ENCODE data around the gene PRICKLE1.

PRICKLE1 gene

GRCh38 chr12:42462486-42462885, 127.1 kb downstream of the PRICKLE1 start:
- Histone ChIP-seq H3K36me3 (ENCODE audit: control insufficient read depth, insufficient read depth, low read length) (peaks cover 13% of the 10 kb centered on the region; the same call in 1 of the 2 replicates), H3K9me3 (ENCODE audit: control insufficient read depth, insufficient read depth, low read length) (no peaks in the 10 kb centered on the region), H3K4me1 (ENCODE audit: control insufficient read depth, insufficient read depth, low read length) (0 out of 2 replicates have a peak, but pooled peaks cover 2% of the 10 kb centered on the region), H3K27ac (ENCODE audit: low read length) (no peak overlapping the region), H3K4me3 (ENCODE audit: low read length) (no peak overlapping the region), H3K27me3 (ENCODE audit: control insufficient read depth, insufficient read depth, low read length) (no peaks in the 10 kb centered on the region)
- DNase-seq (ENCODE audit: low read depth, low spot score): no peak
- no CpG with 5 or more reads among the region's 3 CpGs for WGBS (ENCODE audit: insufficient coverage, insufficient read length)

- no peak overlapping the region for H3K27ac ChIP-seq (ENCODE audit: low read length)
- H3K9me3 ChIP-seq (ENCODE audit: control insufficient read depth, insufficient read depth, low read length): no peaks in the 10 kb centered on the region
- 0 out of 2 replicates have a peak, but pooled peaks cover 2% of the 10 kb centered on the region for H3K4me1 ChIP-seq (ENCODE audit: control insufficient read depth, insufficient read depth, low read length)
- no peak overlapping the region for H3K4me3 ChIP-seq (ENCODE audit: low read length)
- WGBS (ENCODE audit: insufficient coverage, insufficient read length): no CpG with 5 or more reads among the region's 12 CpGs
- DNase-seq (ENCODE audit: low read depth, low spot score): no peak
- no peaks in the 10 kb centered on the region for H3K27me3 ChIP-seq (ENCODE audit: control insufficient read depth, insufficient read depth, low read length)
- H3K36me3 ChIP-seq (ENCODE audit: control insufficient read depth, insufficient read depth, low read length): peaks cover 4% of the 10 kb centered on the region; the same call in 1 of the 2 replicates
Observed at GRCh38 chr12:42459336-42459847, 130.2 kb downstream of the PRICKLE1 start.

- 0 out of 2 replicates have a peak, but pooled peaks cover 2% of the 10 kb centered on the region for H3K4me1 ChIP-seq (ENCODE audit: control insufficient read depth, insufficient read depth, low read length)
- DNase-seq (ENCODE audit: low read depth, low spot score): no peak
- no peak overlapping the region for H3K4me3 ChIP-seq (ENCODE audit: low read length)
- no peaks in the 10 kb centered on the region for H3K9me3 ChIP-seq (ENCODE audit: control insufficient read depth, insufficient read depth, low read length)
- no peaks in the 10 kb centered on the region for H3K36me3 ChIP-seq (ENCODE audit: control insufficient read depth, insufficient read depth, low read length)
- no CpG with 5 or more reads among the region's 2 CpGs for WGBS (ENCODE audit: insufficient coverage, insufficient read length)
- H3K27me3 ChIP-seq (ENCODE audit: control insufficient read depth, insufficient read depth, low read length): no peaks in the 10 kb centered on the region
- H3K27ac ChIP-seq (ENCODE audit: low read length): no peak overlapping the region
Observed at GRCh38 chr12:42458575-42458974, 131.0 kb downstream of the PRICKLE1 start.

- no peaks in the 10 kb centered on the region for H3K4me1 ChIP-seq (ENCODE audit: control insufficient read depth, insufficient read depth, low read length)
- no peaks in the 10 kb centered on the region for H3K27me3 ChIP-seq (ENCODE audit: control insufficient read depth, insufficient read depth, low read length)
- H3K9me3 ChIP-seq (ENCODE audit: control insufficient read depth, insufficient read depth, low read length): no peaks in the 10 kb centered on the region
- H3K27ac ChIP-seq (ENCODE audit: low read length): no peak overlapping the region
- WGBS (ENCODE audit: insufficient coverage, insufficient read length): no CpG with 5 or more reads among the region's 2 CpGs
- no peak overlapping the region for H3K4me3 ChIP-seq (ENCODE audit: low read length)
- DNase-seq (ENCODE audit: low read depth, low spot score): no peak
- H3K36me3 ChIP-seq (ENCODE audit: control insufficient read depth, insufficient read depth, low read length): no peaks in the 10 kb centered on the region
Observed at GRCh38 chr12:42450248-42450647, 139.3 kb downstream of the PRICKLE1 start.

GRCh38 chr12:42448841-42449240, 140.7 kb downstream of the PRICKLE1 start:
- DNase-seq (ENCODE audit: low read depth, low spot score): no peak
- no peaks in the 10 kb centered on the region for H3K27me3 ChIP-seq (ENCODE audit: control insufficient read depth, insufficient read depth, low read length)
- H3K4me1 ChIP-seq (ENCODE audit: control insufficient read depth, insufficient read depth, low read length): no peaks in the 10 kb centered on the region
- WGBS (ENCODE audit: insufficient coverage, insufficient read length): no CpG with 5 or more reads among the region's 9 CpGs
- H3K4me3 ChIP-seq (ENCODE audit: low read length): no peak overlapping the region
- no peaks in the 10 kb centered on the region for H3K36me3 ChIP-seq (ENCODE audit: control insufficient read depth, insufficient read depth, low read length)
- H3K27ac ChIP-seq (ENCODE audit: low read length): no peak overlapping the region
- H3K9me3 ChIP-seq (ENCODE audit: control insufficient read depth, insufficient read depth, low read length): no peaks in the 10 kb centered on the region

GRCh38 chr12:42447371-42447786, 142.2 kb downstream of the PRICKLE1 start:
- Histone ChIP-seq H3K27me3 (ENCODE audit: control insufficient read depth, insufficient read depth, low read length) (no peaks in the 10 kb centered on the region), H3K27ac (ENCODE audit: low read length) (no peak overlapping the region), H3K4me1 (ENCODE audit: control insufficient read depth, insufficient read depth, low read length) (peaks cover 3% of the 10 kb centered on the region; the same call in 1 of the 2 replicates), H3K9me3 (ENCODE audit: control insufficient read depth, insufficient read depth, low read length) (no peaks in the 10 kb centered on the region), H3K36me3 (ENCODE audit: control insufficient read depth, insufficient read depth, low read length) (no peaks in the 10 kb centered on the region), H3K4me3 (ENCODE audit: low read length) (no peak overlapping the region)
- no peak for DNase-seq (ENCODE audit: low read depth, low spot score)
- no CpG with 5 or more reads among the region's 3 CpGs for WGBS (ENCODE audit: insufficient coverage, insufficient read length)

- DNase-seq (ENCODE audit: low read depth, low spot score): no peak
- Histone ChIP-seq H3K9me3 (ENCODE audit: control insufficient read depth, insufficient read depth, low read length) (no peaks in the 10 kb centered on the region), H3K4me1 (ENCODE audit: control insufficient read depth, insufficient read depth, low read length) (peaks cover 3% of the 10 kb centered on the region; the same call in 1 of the 2 replicates), H3K4me3 (ENCODE audit: low read length) (no peak overlapping the region), H3K27me3 (ENCODE audit: control insufficient read depth, insufficient read depth, low read length) (no peaks in the 10 kb centered on the region), H3K27ac (ENCODE audit: low read length) (no peak overlapping the region), H3K36me3 (ENCODE audit: control insufficient read depth, insufficient read depth, low read length) (no peaks in the 10 kb centered on the region)
- WGBS (ENCODE audit: insufficient coverage, insufficient read length): no CpG with 5 or more reads among the region's 6 CpGs
Observed at GRCh38 chr12:42446761-42447160, 142.8 kb downstream of the PRICKLE1 start.

- WGBS (ENCODE audit: insufficient coverage, insufficient read length): no CpG with 5 or more reads among the region's 16 CpGs
- no peaks in the 10 kb centered on the region for H3K36me3 ChIP-seq (ENCODE audit: control insufficient read depth, insufficient read depth, low read length)
- no peak for DNase-seq (ENCODE audit: low read depth, low spot score)
Observed at GRCh38 chr12:42445891-42446290, 143.7 kb downstream of the PRICKLE1 start.

GRCh38 chr12:42444192-42444943, 145.2 kb downstream of the PRICKLE1 start:
- H3K9me3 ChIP-seq (ENCODE audit: control insufficient read depth, insufficient read depth, low read length): no peaks in the 10 kb centered on the region
- H3K4me3 ChIP-seq (ENCODE audit: low read length): no peak overlapping the region
- no peak overlapping the region for H3K27ac ChIP-seq (ENCODE audit: low read length)
- H3K36me3 ChIP-seq (ENCODE audit: control insufficient read depth, insufficient read depth, low read length): no peaks in the 10 kb centered on the region
- no CpG with 5 or more reads among the region's 7 CpGs for WGBS (ENCODE audit: insufficient coverage, insufficient read length)
- H3K4me1 ChIP-seq (ENCODE audit: control insufficient read depth, insufficient read depth, low read length): peaks cover 3% of the 10 kb centered on the region; the same call in 1 of the 2 replicates
- H3K27me3 ChIP-seq (ENCODE audit: control insufficient read depth, insufficient read depth, low read length): no peaks in the 10 kb centered on the region
- DNase-seq (ENCODE audit: low read depth, low spot score): no peak

More at GRCh38 chr12:42445891-42446290, 143.7 kb downstream of the PRICKLE1 start:
- H3K4me3 ChIP-seq (ENCODE audit: low read length): no peak overlapping the region
- H3K4me1 ChIP-seq (ENCODE audit: control insufficient read depth, insufficient read depth, low read length): peaks cover 3% of the 10 kb centered on the region; the same call in 1 of the 2 replicates
- H3K27ac ChIP-seq (ENCODE audit: low read length): no peak overlapping the region
- no peaks in the 10 kb centered on the region for H3K27me3 ChIP-seq (ENCODE audit: control insufficient read depth, insufficient read depth, low read length)
- no peaks in the 10 kb centered on the region for H3K9me3 ChIP-seq (ENCODE audit: control insufficient read depth, insufficient read depth, low read length)

GRCh38 chr12:42442888-42443287, 146.7 kb downstream of the PRICKLE1 start:
- peaks cover 3% of the 10 kb centered on the region; the same call in 1 of the 2 replicates for H3K4me1 ChIP-seq (ENCODE audit: control insufficient read depth, insufficient read depth, low read length)
- H3K36me3 ChIP-seq (ENCODE audit: control insufficient read depth, insufficient read depth, low read length): no peaks in the 10 kb centered on the region
- no CpG with 5 or more reads among the region's 8 CpGs for WGBS (ENCODE audit: insufficient coverage, insufficient read length)
- no peak for DNase-seq (ENCODE audit: low read depth, low spot score)
- H3K27me3 ChIP-seq (ENCODE audit: control insufficient read depth, insufficient read depth, low read length): no peaks in the 10 kb centered on the region
- H3K4me3 ChIP-seq (ENCODE audit: low read length): no peak overlapping the region
- H3K9me3 ChIP-seq (ENCODE audit: control insufficient read depth, insufficient read depth, low read length): no peaks in the 10 kb centered on the region
- no peak overlapping the region for H3K27ac ChIP-seq (ENCODE audit: low read length)

Measured in iPS DF 6.9 (cell line).